ENCODE results near the gene BEAN1. TPM values are rescaled to one million over a fixed set of nuclear protein-coding genes. Genes with fewer than 3 reads are reported as not detected.
A peak's percentile ranks its signal among the peaks of the same experiment; 100 is the strongest.

The BEAN1 gene
- total and polyA plus RNA-seq, 7 donors = 0.35 to 0.41 TPM; not detected in 5

DNA sequence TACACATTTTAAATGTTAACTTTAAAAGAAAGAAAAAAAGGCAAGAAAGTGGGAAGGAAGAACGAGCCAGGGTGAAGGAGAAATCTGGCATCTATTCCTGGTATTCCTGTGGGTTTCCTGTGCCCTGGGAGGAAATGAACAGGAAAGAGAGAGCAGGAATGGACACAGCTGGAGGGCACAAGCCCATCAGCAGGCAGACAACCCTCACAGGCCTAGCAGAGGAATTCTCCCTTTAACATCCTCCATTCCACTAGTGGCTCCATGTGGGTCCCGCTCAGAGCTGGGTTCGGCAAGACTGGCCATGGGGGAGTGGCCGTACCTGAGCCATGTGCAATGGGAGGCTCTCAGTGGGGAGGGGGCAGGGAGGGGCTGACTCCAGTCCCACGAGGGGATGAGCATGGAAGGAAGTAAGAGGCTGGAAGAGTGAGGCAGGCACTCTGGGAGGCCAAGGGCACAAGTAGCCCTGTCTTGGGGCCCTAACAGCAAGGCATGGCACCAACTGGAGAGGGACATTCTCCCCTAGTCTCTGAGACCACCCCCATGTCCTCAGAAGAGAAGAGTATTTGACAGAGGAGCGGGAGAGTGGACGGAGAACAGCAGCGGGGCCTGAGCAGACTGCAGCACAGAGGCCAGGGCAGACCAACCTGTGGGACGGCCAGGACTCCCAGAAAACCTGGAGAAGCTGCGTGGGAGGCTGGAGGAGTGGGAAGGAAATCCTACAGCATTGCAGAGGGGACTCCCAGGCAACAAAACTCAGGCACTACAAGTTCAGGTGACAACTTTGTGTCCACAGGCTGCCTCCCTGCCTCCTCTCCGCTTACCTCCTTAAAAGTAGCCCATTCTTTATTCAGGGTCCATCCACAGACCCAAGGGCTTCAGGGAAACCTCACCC, 92.6 kb downstream of the BEAN1 start:
- no peak for DNase-seq
- Histone ChIP-seq H3K27ac (peak overlapping the region; percentile 47 to 88 (median 60)), H3K4me3 (no peak overlapping the region), H3K4me1 (peaks cover 0 to 58% (median 40%) of the 10 kb centered on the region in 4 donors), H3K27me3 (no peaks in the 10 kb centered on the region), H3K36me3 (peaks cover 0 to 13% (median 4%) of the 10 kb centered on the region in 4 donors), H3K9me3 (no peaks in the 10 kb centered on the region)
- intact Hi-C loops (cut with DNase I) = no loop called here
- TF ChIP-seq, protein P1, sequence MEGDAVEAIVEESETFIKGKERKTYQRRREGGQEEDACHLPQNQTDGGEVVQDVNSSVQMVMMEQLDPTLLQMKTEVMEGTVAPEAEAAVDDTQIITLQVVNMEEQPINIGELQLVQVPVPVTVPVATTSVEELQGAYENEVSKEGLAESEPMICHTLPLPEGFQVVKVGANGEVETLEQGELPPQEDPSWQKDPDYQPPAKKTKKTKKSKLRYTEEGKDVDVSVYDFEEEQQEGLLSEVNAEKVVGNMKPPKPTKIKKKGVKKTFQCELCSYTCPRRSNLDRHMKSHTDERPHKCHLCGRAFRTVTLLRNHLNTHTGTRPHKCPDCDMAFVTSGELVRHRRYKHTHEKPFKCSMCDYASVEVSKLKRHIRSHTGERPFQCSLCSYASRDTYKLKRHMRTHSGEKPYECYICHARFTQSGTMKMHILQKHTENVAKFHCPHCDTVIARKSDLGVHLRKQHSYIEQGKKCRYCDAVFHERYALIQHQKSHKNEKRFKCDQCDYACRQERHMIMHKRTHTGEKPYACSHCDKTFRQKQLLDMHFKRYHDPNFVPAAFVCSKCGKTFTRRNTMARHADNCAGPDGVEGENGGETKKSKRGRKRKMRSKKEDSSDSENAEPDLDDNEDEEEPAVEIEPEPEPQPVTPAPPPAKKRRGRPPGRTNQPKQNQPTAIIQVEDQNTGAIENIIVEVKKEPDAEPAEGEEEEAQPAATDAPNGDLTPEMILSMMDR (IDR thresholded peaks at IDR 0.05) = no peak
- TF ChIP-seq POLR2A (IDR thresholded peaks at IDR 0.05) (no peak), EP300 (IDR thresholded peaks at IDR 0.05) (no peak), POLR2AphosphoS5 (IDR thresholded peaks at IDR 0.05) (no peak)
- WGBS, 2 donors = 87 to 94% methylated on average over 11 of the region's 11 CpGs

GRCh38 chr16:66520406-66521170, 93.5 kb downstream of the BEAN1 start:
- H3K27me3 ChIP-seq = no peaks in the 10 kb centered on the region
- H3K4me3 ChIP-seq = no peak overlapping the region
- H3K9me3 ChIP-seq = no peaks in the 10 kb centered on the region
- peak overlapping the region; percentile 47 to 88 (median 60) for H3K27ac ChIP-seq
- peak in 1 of 4 donors; percentile 32 for TF ChIP-seq POLR2AphosphoS5 (IDR thresholded peaks at IDR 0.05)
- TF ChIP-seq, protein P1 (IDR thresholded peaks at IDR 0.05) = no peak
- H3K4me1 ChIP-seq = peaks cover 0 to 52% (median 38%) of the 10 kb centered on the region in 4 donors
- DNase-seq = no peak
- peaks cover 5 to 22% (median 11%) of the 10 kb centered on the region in 4 donors for H3K36me3 ChIP-seq
- 78 to 85% methylated on average over 14 of the region's 14 CpGs for WGBS, 2 donors
- intact Hi-C loops (cut with DNase I) = no loop called here

DNA sequence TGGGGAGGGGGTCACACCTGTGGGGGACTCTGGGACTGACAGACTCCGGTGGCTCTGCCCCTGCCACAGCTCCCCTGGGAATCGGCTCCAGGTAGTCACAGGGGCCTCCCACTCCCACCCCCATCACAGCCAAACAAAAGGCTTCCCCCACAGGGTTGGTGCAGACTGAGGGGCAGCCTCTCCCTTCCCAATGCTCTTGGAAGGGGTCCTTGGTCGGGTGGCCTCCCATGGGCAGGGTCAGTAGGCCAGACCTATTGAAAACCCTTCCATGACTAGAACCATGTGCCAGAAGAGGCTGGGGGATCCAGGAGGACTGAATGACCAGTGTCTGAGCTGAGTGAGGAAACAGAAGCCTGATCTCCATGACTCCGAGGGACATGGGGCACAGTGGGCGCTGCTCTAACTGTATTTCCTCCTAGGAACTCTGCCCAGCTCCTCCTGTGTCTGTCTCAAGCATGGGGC, 94.2 kb downstream of the BEAN1 start:
- Histone ChIP-seq H3K4me1 (peaks cover 0 to 45% (median 31%) of the 10 kb centered on the region in 4 donors), H3K27me3 (no peaks in the 10 kb centered on the region), H3K36me3 (peaks cover 9 to 28% (median 14%) of the 10 kb centered on the region in 4 donors), H3K4me3 (no peak overlapping the region), H3K9me3 (no peaks in the 10 kb centered on the region), H3K27ac (peak overlapping the region; percentile 39 to 63 (median 50))
- no peak for DNase-seq
- intact Hi-C loops (cut with DNase I) = no loop called here
- TF ChIP-seq POLR2AphosphoS5 (IDR thresholded peaks at IDR 0.05) (no peak), POLR2A (IDR thresholded peaks at IDR 0.05) (no peak), EP300 (IDR thresholded peaks at IDR 0.05) (no peak)
- TF ChIP-seq, protein P1 (IDR thresholded peaks at IDR 0.05) = no peak
- WGBS, 2 donors = 90 to 91% methylated on average over 5 of the region's 5 CpGs

DNA sequence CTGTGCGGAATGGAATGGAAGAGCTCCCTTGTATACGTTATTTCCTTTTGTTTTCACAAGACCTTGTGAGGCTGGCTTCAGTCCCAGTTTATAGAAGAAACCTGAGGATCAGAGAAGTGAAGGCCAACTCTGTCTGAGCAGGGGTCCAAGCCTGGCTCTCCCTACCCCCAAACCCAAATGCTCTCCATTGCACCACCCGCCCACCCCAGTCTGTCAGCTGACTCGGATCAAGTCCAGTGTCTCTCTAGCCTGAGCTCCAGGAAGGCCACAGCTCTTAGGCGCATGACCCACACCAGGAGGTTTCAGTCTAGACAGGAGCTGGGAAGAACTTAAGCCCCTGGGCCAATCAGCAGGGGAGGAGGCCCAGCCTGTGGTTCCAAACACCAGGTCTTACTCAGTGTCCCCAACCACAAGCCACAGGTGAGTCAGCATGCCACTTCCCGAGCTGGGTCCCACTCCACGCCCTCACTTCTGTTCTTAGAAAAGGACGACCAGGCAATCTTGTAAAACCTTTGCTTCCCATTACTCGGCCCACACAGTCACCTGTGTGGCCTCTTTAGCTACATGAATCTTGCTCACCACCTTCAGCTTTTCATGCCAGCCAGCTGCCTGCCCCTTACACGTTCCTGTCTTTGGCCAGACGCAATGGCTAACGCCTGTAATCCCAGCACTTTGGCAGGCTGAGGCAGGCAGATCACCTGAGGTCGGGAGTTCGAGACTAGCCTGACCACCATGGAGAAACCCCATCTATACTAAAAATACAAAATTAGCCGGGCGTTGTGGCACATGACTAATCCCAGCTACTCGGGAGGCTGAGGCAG, 95.1 kb downstream of the BEAN1 start:
- peaks cover 0 to 37% (median 22%) of the 10 kb centered on the region in 4 donors for H3K4me1 ChIP-seq
- H3K9me3 ChIP-seq = no peaks in the 10 kb centered on the region
- TF ChIP-seq EP300 (IDR thresholded peaks at IDR 0.05) (no peak), POLR2A (IDR thresholded peaks at IDR 0.05) (no peak), POLR2AphosphoS5 (IDR thresholded peaks at IDR 0.05) (no peak)
- TF ChIP-seq, protein P1 (IDR thresholded peaks at IDR 0.05) = no peak
- no peak for DNase-seq
- H3K36me3 ChIP-seq = peaks cover 9 to 37% (median 14%) of the 10 kb centered on the region in 4 donors
- H3K27me3 ChIP-seq = no peaks in the 10 kb centered on the region
- H3K4me3 ChIP-seq = no peak overlapping the region
- H3K27ac ChIP-seq = peak overlapping the region; percentile 35 to 63 (median 50)
- WGBS, 2 donors = 58 to 81% methylated on average over 17 of the region's 17 CpGs
- intact Hi-C loops (cut with DNase I) = no loop called here
